ENCODE measurements around the gene PLXNA1.

Gene PLXNA1

GRCh38 chr3:126969586-126969985 is 13.3 kb upstream of the PLXNA1 start:
- no peak overlapping the region for H3K27ac ChIP-seq (ENCODE audit: extremely low read depth, low read depth, low read length)
- H3K4me3 ChIP-seq (ENCODE audit: low read depth, low read length): no peak overlapping the region
- no peaks in the 10 kb centered on the region for H3K4me1 ChIP-seq (ENCODE audit: control insufficient read depth, insufficient read depth, low read length)
- POLR2A ChIA-PET: no interaction called here
- CTCF ChIA-PET: no interaction called here
- H3K9me3 ChIP-seq (ENCODE audit: control insufficient read depth, insufficient read depth, low read depth, low read length): no peaks in the 10 kb centered on the region
- TF ChIP-seq ZNF341 (tag by site-specific recombination; IDR thresholded peaks at IDR 0.05; ENCODE audit: low read depth) (no peak), ZNF19 (tag by site-specific recombination; IDR thresholded peaks at IDR 0.05; ENCODE audit: low read depth) (no peak), PATZ1 (tag by site-specific recombination; IDR thresholded peaks at IDR 0.05) (no peak), ZNF561 (tag by site-specific recombination; IDR thresholded peaks at IDR 0.05; ENCODE audit: borderline replicate concordance) (no peak), MZF1 (tag by site-specific recombination; IDR thresholded peaks at IDR 0.05; ENCODE audit: borderline replicate concordance) (no peak), ZNF24 (tag by site-specific recombination; IDR thresholded peaks at IDR 0.05) (no peak), ZNF248 (tag by site-specific recombination; IDR thresholded peaks at IDR 0.05) (no peak), ZSCAN5A (tag by site-specific recombination; IDR thresholded peaks at IDR 0.05) (no peak), BCL11B (tag by site-specific recombination; IDR thresholded peaks at IDR 0.05; ENCODE audit: low read depth) (no peak), ZNF548 (tag by site-specific recombination; IDR thresholded peaks at IDR 0.05) (no peak), ZSCAN23 (tag by site-specific recombination; IDR thresholded peaks at IDR 0.05) (no peak), ZNF521 (tag by site-specific recombination; IDR thresholded peaks at IDR 0.05) (no peak), ZNF76 (tag by site-specific recombination; IDR thresholded peaks at IDR 0.05; ENCODE audit: borderline replicate concordance, low read depth) (no peak), REPIN1 (tag by site-specific recombination; IDR thresholded peaks at IDR 0.05; ENCODE audit: low read depth) (no peak), ZNF645 (tag by site-specific recombination; IDR thresholded peaks at IDR 0.05) (no peak), HOXC10 (CRISPR knock-in tag; IDR thresholded peaks at IDR 0.05) (no peak), ZNF23 (tag by site-specific recombination; IDR thresholded peaks at IDR 0.05; ENCODE audit: borderline replicate concordance) (no peak)
- H3K36me3 ChIP-seq (ENCODE audit: control insufficient read depth in 2 of 2, insufficient read depth in 1 of 2, low read length in 2 of 2): no peaks in the 10 kb centered on the region

GRCh38 chr3:126970101-126970500 is 12.8 kb upstream of the PLXNA1 start:
- Histone ChIP-seq H3K9me3 (ENCODE audit: control insufficient read depth, insufficient read depth, low read depth, low read length) (no peaks in the 10 kb centered on the region), H3K27ac (ENCODE audit: extremely low read depth, low read depth, low read length) (no peak overlapping the region), H3K36me3 (ENCODE audit: control insufficient read depth in 2 of 2, insufficient read depth in 1 of 2, low read length in 2 of 2) (no peaks in the 10 kb centered on the region), H3K4me3 (ENCODE audit: low read depth, low read length) (no peak overlapping the region), H3K4me1 (ENCODE audit: control insufficient read depth, insufficient read depth, low read length) (no peaks in the 10 kb centered on the region)
- CTCF ChIA-PET: interaction anchor here (1.0 kb wide), 1 partner anchor 290 kb away, joined by 3 read pairs; no protein-coding TSS in a partner anchor
- POLR2A ChIA-PET: no interaction called here
- no peak for TF ChIP-seq INSM2 (tag by site-specific recombination; IDR thresholded peaks at IDR 0.05)
- no peak for TF ChIP-seq ZBTB7A (tag by site-specific recombination; IDR thresholded peaks at IDR 0.05; ENCODE audit: low read depth)
- no peak for TF ChIP-seq ZSCAN30 (tag by site-specific recombination; IDR thresholded peaks at IDR 0.05)
- no peak for TF ChIP-seq ZBTB48 (tag by site-specific recombination; IDR thresholded peaks at IDR 0.05)
- no peak for TF ChIP-seq ZNF157 (tag by site-specific recombination; IDR thresholded peaks at IDR 0.05)
- TF ChIP-seq ZBTB6 (tag by site-specific recombination; IDR thresholded peaks at IDR 0.05): no peak
- no peak for TF ChIP-seq ZNF223 (tag by site-specific recombination; IDR thresholded peaks at IDR 0.05)
- no peak for TF ChIP-seq ZNF114 (tag by site-specific recombination; IDR thresholded peaks at IDR 0.05)
- no peak for TF ChIP-seq ZFP37 (tag by site-specific recombination; IDR thresholded peaks at IDR 0.05)
- TF ChIP-seq GLI2 (tag by site-specific recombination; IDR thresholded peaks at IDR 0.05; ENCODE audit: borderline replicate concordance, low read depth): no peak
- no peak for TF ChIP-seq ZFP41 (tag by site-specific recombination; IDR thresholded peaks at IDR 0.05; ENCODE audit: borderline replicate concordance)
- no peak for TF ChIP-seq ZNF175 (tag by site-specific recombination; IDR thresholded peaks at IDR 0.05)
- TF ChIP-seq ZNF645 (tag by site-specific recombination; IDR thresholded peaks at IDR 0.05): no peak

All from HEK293 (cell line).